ENCODE data around the gene AJM1.

Gene AJM1

DNA sequence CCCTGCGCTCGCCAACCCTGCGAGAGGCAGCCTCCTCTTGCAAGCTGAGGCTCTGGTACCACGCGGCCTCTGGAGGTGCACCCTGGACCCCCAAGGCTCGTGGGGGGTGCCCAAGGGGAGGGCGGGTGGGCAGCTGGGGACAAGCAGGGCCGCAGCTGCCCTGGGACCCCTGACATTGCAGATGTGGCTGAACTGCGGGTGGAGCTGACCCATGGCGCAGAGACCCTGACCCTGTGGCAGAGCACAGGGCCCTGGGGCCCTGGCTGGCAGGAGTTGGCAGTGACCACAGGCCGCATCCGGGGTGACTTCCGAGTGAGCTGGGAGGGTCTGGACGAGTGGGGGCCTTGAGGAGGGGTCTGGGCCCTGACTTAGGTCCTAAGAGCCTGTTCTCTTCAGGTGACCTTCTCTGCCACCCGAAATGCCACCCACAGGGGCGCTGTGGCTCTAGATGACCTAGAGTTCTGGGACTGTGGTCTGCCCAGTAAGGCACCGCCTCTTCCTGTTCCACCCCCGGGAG is 11.4 kb downstream of the AJM1 start:
- in situ Hi-C loops (cut with HindIII; ENCODE audit: low sequenced_read_pairs) = no loop called here

DNA sequence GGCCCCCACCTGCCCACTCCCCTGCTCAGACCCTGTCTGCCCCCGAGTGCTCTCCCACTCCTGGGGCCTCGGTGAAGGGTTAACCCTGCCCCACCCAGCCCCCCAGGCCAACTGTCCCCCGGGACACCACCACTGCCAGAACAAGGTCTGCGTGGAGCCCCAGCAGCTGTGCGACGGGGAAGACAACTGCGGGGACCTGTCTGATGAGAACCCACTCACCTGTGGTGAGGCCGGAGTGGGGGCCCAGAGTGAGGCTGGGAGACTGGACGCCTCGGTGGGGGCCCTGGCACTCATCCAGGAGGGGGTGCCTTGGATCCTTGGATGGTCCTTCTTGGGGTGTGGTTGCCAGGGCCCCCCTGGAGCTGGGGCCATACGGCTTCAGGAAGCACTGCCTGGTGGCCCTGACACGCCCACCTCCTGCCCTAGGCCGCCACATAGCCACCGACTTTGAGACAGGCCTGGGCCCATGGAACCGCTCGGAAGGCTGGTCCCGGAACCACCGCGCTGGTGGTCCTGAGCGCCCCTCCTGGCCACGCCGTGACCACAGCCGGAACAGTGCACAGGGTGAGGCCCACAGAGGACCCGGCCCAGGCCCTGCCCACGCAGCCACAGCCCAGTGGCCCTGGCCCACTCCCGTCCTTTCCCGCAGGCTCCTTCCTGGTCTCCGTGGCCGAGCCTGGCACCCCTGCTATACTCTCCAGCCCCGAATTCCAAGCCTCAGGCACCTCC is 12.0 kb downstream of the AJM1 start:
- in situ Hi-C loops (cut with HindIII; ENCODE audit: low sequenced_read_pairs) = no loop called here

DNA sequence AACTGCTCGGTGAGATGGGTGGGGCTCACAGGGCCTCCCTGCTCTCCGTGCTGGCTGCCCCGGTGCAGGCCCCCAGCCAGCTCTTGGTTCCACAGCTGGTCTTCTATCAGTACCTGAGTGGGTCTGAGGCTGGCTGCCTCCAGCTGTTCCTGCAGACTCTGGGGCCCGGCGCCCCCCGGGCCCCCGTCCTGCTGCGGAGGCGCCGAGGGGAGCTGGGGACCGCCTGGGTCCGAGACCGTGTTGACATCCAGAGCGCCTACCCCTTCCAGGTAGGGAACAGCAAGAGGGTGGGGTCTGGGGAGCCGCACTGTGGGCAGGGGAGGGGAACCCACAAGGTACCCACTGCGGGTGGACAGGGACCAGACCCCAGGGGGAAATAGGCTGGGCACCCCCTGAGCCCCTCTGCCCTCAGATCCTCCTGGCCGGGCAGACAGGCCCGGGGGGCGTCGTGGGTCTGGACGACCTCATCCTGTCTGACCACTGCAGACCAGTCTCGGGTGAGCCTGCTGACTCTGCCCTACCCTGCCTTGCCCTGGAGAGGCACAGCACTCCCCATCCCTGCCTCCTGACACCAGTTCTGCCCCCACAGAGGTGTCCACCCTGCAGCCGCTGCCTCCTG is 12.7 kb downstream of the AJM1 start:
- in situ Hi-C loops (cut with HindIII; ENCODE audit: low sequenced_read_pairs) = no loop called here

DNA sequence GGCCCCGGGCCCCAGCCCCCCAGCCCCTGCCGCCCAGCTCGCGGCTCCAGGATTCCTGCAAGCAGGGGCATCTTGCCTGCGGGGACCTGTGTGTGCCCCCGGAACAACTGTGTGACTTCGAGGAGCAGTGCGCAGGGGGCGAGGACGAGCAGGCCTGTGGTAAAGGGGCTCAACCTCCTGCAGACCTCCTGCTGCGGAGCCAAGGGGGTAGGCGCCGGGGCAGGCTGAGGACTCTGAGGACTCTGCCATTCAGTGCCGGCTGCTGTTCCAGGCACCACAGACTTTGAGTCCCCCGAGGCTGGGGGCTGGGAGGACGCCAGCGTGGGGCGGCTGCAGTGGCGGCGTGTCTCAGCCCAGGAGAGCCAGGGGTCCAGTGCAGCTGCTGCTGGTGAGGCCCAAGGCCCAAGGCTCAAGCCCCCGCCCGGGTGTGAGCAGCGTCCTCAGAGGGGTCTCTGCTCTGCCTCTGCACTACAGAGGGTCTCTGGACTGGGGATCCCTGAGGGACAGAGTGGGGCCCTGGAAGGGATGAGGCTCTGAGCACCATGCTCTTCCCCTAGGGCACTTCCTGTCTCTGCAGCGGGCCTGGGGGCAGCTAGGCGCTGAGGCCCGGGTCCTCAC is 13.3 kb downstream of the AJM1 start:
- in situ Hi-C loops (cut with HindIII; ENCODE audit: low sequenced_read_pairs) = no loop called here

DNA sequence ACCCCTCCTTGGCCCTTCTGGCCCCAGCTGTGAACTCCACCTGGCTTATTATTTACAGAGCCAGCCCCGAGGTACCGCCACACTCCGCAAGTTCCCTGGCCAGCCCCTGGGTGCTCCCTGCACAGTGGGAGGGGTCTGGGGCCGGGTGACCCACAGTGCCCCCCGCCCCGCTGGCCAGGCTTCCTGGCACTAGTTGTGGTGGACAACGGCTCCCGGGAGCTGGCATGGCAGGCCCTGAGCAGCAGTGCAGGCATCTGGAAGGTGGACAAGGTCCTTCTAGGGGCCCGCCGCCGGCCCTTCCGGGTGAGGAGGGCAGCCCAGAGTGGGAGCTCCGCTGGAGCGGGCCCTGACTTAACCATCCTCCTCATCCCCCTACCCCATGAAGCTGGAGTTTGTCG is 13.8 kb downstream of the AJM1 start:
- in situ Hi-C loops (cut with HindIII; ENCODE audit: low sequenced_read_pairs) = no loop called here

DNA sequence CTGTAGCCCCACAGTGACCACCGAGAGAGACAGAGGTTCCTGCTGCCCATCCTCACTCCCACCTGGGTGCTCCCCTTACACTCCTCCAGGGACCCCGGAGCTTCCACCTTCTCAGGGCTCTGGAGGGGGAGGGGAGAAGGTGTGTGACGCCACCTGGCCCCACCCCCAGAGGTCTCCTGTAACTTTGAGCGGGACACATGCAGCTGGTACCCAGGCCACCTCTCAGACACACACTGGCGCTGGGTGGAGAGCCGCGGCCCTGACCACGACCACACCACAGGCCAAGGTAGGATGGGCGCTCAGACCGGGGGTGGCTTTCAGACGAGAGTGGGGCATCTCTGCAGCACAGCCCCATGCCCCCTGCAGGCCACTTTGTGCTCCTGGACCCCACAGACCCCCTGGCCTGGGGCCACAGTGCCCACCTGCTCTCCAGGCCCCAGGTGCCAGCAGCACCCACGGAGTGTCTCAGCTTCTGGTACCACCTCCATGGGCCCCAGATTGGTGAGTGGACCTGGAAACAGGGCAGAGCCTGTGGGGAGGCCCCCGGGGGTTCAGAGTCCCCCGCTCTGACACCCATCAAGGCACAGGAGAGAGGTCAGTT is 14.4 kb downstream of the AJM1 start:
- in situ Hi-C loops (cut with HindIII; ENCODE audit: low sequenced_read_pairs) = no loop called here

DNA sequence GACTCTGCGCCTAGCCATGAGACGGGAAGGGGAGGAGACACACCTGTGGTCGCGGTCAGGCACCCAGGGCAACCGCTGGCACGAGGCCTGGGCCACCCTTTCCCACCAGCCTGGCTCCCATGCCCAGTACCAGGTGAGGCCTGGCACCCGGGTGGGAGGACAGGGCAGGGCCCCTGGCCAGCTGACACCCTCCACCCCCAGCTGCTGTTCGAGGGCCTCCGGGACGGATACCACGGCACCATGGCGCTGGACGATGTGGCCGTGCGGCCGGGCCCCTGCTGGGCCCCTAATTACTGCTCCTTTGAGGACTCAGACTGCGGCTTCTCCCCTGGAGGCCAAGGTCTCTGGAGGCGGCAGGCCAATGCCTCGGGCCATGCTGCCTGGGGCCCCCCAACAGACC is 14.9 kb downstream of the AJM1 start:
- in situ Hi-C loops (cut with HindIII; ENCODE audit: low sequenced_read_pairs) = no loop called here

DNA sequence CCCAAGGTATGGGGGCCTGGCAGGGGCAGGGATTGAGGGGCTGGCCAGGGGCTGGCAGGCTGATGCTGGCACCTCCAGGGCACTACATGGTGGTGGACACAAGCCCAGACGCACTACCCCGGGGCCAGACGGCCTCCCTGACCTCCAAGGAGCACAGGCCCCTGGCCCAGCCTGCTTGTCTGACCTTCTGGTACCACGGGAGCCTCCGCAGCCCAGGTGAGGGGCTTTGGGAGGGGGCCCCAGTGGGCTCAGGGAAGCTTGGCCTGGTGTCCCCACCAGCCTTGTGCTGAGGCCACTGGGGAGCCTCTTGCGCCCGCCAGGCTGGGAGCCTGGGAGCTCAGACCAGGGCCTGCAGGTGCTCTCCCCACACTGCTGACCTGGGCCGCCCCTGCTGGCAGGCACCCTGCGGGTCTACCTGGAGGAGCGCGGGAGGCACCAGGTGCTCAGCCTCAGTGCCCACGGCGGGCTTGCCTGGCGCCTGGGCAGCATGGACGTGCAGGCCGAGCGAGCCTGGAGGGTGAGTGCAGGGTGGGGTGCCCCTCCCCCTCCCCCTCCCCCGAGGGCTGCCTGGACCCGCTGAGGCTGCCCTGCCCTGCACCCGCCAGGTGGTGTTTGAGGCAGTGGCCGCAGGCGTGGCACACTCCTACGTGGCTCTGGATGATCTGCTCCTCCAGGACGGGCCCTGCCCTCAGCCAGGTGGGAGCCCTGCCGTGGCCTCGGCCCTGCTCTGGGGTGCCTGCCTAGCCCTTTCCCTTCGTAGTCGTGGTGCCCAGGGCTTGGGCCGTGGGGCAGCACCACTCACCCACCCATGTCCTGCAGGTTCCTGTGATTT is 15.5 kb downstream of the AJM1 start:
- in situ Hi-C loops (cut with HindIII; ENCODE audit: low sequenced_read_pairs) = no loop called here

DNA sequence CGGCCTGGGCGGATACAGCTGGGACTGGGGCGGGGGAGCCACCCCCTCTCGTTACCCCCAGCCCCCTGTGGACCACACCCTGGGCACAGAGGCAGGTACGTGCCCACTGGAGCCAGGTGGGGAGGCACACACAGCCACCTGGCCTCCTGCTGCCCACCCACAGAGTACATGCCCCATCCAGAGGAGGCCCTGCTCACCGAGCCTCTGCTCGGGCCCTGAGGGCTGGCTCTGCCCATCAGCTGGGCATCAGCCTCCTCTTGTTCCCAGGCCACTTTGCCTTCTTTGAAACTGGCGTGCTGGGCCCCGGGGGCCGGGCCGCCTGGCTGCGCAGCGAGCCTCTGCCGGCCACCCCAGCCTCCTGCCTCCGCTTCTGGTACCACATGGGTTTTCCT is 16.2 kb downstream of the AJM1 start:
- in situ Hi-C loops (cut with HindIII; ENCODE audit: low sequenced_read_pairs) = no loop called here

DNA sequence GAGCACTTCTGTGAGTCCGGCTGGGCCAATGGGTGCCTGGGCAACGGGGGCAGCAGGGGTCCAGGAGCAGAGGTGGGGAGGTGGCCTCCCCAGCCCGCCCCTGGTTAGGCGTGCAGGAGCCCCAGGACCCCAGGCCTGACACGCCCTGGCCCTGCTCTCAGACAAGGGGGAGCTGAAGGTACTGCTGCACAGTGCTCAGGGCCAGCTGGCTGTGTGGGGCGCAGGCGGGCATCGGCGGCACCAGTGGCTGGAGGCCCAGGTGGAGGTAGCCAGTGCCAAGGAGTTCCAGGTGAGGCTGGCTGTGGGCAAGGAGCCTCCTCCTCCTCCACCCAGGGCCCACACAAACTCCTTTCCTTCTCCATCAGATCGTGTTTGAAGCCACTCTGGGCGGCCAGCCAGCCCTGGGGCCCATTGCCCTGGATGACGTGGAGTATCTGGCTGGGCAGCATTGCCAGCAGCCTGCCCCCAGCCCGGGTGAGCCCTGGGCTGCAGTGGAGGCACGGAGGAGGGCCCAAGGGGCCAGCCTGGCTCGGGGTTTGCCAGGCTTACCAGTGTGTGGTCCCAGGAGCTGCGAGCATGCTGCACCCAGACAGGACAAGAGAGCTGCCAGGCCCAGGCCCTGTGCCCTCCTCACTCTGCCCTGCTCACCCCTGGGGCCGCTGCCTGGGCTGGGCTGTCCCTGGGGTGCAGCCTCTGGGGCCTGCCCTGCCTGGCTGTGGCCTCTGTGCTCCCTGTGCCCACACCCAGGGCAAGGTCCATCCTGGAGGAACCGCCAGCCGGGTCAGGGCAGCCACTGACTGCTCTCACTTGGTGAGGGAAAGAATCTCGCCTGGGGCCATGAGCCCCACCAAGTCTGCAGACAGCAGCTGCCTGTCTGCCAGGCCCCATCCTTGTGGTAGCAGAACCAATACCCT is 16.8 kb downstream of the AJM1 start:
- in situ Hi-C loops (cut with HindIII; ENCODE audit: low sequenced_read_pairs) = no loop called here

DNA sequence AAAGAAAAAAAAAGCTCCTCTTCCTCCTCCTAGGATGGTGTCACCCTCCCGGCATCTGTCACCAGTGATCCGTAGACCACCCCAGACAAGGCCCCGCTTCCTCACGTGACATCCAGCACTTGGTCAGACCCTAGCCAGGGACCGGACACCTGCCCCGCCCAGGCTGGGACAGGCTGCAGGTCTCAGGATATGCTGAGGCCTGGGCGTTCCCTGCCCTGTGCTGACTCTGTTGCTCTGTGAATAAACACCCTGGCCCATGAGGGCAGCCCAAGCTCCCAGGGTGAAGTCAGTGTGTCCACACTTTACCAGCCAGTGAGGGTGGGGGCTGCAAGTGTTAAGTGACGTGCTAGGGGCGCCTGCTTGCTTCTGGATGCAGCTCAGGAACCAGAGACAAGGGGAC is 18.3 kb downstream of the AJM1 start:
- in situ Hi-C loops (cut with HindIII; ENCODE audit: low sequenced_read_pairs) = no loop called here

DNA sequence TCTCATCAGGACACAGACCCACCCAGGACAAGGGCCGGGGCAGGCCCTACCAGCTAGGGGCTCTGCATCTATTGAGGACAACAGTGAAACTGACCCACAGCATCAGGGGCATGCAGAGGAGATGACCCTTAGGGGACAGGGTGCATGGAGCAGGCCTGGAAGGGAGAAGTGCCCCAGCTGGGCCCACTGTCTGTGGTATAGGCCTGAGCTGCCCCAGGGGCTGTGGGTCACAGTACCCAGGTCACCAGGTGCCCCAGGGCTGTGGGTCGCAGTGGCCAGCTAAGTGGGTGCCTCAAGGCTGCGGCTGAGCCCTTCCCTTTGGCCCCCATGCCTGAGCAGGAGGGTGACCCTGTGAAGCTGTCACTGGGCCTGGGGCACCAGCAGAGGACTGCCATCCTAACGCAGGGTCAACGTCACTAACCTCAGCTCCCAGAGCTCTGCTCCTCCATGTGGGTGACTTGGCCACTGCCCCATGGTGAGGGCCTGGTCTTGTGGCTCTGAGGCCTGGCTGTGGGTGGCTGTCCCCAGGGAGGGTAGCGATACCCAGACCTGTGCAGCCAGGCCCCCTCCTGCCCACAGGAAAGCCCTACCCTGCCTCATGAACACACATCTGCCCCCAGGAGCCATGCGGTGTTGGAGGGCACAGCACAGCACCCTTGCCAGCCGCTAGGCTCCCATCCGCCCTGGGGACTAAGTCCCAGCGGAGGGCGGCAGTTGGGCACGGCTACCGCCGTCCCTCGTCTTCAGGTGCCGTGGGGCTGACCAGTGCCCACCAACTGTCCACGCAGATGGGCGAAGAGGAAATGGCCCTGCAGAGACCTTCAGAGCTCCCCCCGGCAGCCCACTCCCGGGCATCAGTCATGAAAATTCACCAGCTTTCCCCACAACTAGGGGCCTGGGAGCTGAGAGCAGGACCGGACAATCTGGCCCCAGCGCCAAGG is 18.9 kb downstream of the AJM1 start:
- in situ Hi-C loops (cut with HindIII; ENCODE audit: low sequenced_read_pairs) = no loop called here

DNA sequence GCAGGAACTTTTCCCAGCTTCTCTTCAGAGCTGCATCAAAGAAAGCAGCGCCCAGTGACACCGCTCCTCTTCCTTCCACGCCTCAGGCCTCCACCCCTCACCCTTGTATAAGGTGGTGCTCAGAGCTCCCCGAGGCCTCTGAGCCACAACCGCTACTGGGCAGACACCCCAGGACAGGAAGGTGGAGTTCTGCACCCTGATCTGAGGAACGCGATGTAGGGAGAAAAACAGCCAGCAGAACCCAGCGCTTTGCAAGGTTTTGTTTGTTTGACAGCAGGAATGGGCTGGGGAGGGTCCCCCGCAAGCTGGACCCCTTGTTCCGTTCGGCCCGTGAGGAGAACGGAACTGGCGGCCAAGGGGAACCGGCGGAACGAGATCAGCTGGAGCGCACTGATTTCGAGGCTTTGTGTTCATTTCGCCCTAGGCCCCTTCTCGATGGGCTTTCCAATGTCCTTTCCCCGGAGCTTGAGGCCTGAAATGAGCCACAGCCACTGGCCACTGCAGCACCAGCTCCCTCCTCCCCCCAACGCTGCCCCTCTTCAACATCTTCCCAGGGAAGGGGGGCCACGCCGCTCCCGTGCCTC is 19.7 kb downstream of the AJM1 start:
- in situ Hi-C loops (cut with HindIII; ENCODE audit: low sequenced_read_pairs) = no loop called here

DNA sequence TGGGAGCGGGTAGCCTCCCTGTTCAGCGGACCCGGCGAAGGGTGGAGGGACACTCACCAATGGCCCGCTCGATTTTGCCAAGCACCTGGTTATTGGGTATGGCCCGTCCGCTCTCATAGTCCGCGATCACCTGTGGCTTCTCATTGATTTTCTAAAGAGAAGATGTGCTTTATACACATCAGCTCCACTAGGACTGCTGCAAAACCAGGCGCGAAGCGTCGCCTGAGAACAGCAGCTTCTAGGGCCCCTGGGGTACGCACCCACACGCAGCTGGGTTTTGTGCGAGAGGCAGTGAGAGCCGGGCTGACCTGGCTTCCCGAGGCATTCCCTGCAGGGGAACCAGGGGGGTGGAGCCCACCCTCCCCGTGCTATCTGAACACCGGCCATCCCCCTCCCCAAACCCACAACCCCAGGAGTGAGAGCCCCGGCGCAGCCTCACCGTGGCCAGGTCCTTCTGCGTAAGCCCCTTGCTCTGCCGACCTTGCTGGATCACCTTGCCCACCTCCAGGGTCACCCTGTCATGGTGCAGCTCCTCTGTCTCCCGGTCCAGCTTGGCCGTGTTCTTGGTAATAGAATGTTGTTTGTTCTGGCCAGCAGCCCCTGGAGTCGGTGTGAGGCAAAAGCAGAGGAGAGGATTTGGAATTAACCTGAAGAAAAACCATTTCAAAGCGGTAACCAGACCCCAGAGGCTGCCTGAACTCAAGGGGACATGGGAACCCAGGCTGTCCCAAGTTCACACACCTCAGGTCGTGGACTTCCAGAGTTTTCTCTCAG is 20.8 kb downstream of the AJM1 start:
- in situ Hi-C loops (cut with HindIII; ENCODE audit: low sequenced_read_pairs) = no loop called here

DNA sequence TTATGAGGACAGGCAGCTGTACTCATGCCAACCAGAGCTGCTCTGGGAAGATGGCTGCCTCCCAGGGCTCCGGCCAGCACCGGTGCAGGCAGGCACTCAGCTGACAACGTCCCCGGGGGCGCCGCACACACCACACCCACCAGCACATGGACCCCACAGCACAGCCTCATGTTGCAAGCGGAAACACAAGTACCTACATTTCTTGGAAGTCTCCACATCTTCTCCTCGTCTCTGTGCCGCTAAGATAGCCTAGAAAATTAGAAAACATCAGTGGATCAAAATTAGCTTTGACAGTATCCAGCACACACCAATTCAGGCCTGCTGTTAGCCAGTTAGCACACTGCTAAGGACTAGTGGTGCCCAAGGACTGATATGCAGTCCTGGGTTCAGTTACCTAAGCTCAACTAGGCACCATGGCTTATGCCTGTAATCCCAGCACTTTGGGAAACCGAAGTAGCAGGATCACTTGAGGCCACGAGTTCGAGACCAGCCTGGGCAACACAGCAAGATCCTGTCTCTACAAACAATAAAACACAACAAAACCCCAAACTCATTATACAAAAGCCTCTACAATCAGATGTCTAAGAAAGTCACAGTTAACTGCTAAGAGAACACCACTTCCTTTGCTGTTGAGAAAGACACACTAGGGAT is 21.5 kb downstream of the AJM1 start:
- in situ Hi-C loops (cut with HindIII; ENCODE audit: low sequenced_read_pairs) = no loop called here

DNA sequence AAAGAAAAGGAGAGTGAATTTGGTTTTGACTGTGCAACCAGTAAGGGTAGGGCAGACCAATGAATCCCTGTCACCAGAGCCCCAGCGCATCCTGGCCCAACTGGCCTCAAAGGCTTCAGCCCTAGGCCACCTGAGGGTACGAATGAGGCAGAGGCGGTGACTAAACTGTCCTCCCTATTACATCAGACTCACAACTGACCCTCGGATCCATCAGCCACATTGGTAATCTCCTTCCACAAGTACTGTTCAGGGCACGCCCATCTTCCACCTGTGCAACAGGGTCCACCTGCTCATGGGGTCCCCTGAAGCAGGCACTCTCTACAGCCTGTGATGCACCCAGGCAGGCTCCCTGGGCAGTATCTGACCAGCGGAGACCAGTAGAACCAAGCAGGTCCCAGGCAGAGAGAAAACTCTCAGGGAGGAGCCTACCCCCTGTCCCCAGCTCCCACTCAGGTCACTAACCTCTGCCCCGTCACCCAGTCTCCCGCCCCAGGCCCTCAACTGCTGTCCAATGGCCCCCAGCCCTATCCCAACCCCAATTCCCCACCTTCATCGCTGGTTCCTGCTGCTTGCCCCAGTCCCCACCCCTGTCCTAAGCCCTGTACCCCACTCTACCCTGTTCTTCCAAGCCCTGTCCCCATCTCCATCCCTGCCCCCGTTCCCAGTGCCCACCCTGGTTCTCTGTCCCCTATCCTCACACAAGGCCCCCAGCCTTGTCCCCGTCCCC is 22.9 kb downstream of the AJM1 start:
- in situ Hi-C loops (cut with HindIII; ENCODE audit: low sequenced_read_pairs) = no loop called here

DNA sequence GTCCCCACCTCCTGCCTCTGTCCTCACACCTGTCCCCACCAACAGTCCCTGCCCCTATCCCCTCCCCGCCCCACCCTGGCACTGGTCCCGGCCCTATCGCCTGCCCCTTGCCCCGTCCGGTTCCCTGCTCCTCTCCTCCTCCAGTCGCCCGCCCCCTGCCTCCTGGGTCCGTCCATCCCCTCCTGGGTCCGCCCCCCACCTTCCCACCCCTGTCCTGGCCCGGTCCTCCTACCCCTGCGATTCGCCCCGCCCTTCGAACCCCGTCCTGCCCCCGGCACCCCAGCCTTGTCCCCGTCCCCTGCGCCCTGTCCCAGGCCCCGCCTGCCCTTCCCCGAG is 23.5 kb downstream of the AJM1 start:
- in situ Hi-C loops (cut with HindIII; ENCODE audit: low sequenced_read_pairs) = no loop called here
